Right cardiac atrium (tissue), 5 donors: ENCODE measurements around the gene GMNN. TPM values are rescaled to one million over a fixed set of nuclear protein-coding genes. Genes with fewer than 3 reads are reported as not detected.

Experiments used
- ATAC-seq, 2 donors: fragments of 200-7000 bp; cut with Tn5 transposase; one replicate each; pipeline versions ENCODE4 v1.8.0 to v1.9.1; 2020; ENCODE audit warnings: moderate library complexity in 2 of 2, mild to moderate bottlenecking in 1 of 2
- DNase-seq, 3 donors: peaks; one replicate each; pipeline ENCODE4 v3.0.0-alpha.2; 2020
- H3K27ac ChIP-seq: one replicate; pipeline ENCODE4 v1.5.1; 2013; ENCODE audit warnings: mild to moderate bottlenecking, low read length, control low read depth, moderate library complexity
- H3K27me3 ChIP-seq: one replicate; pipeline ENCODE4 v1.6.1; 2013; ENCODE audit not compliant: control insufficient read depth, insufficient read depth
- H3K4me1 ChIP-seq: one replicate; pipeline ENCODE4 v1.6.1; 2013; ENCODE audit warnings: low read length; ENCODE audit not compliant: control insufficient read depth, insufficient read depth
- H3K4me3 ChIP-seq: one replicate; pipeline ENCODE4 v1.5.1; 2013; ENCODE audit warnings: low read length, control low read depth
- H3K9me3 ChIP-seq: one replicate; pipeline ENCODE4 v1.6.1; 2013; ENCODE audit warnings: low read length; ENCODE audit not compliant: control insufficient read depth
- WGBS: extraction: QIAGEN DNeasy Blood & Tissue Kit; methylation state at CpG from one replicate; pipeline ENCODE4 v1.1.7; 2013; 5-methylcytosine and 5-hydroxymethylcytosine counted together
- intact Hi-C, 4 donors: fragments of 100-400 bp; cut with DNase I; formaldehyde crosslinking; loops; one replicate each; pipeline versions ENCODE4 v1.11.0 to v1.14.0; 2022 to 2023
- polyA plus RNA-seq: library from polyadenylated mRNA; stranded (reverse); fragments of 200-250 nt; gene quantifications from one replicate; pipeline ENCODE4 v1.2.3, GENCODE V29; 2013
- total RNA-seq, 4 donors: library from RNA; stranded (reverse); fragmentation: NEBNext Ultra II Directional; extraction: Animal tissue kit (Norgen Biotek cat#: 25700); gene quantifications; one replicate each; pipeline ENCODE4 v1.2.1, GENCODE V29; 2021
- donor health status: healthy with polysubstance abuse.
- donor health status: DM: no; HTN: yes; CAD: no.
- donor health status: DM: no; HTN: no; CAD: no.
- donor health status: DM: no; HTN: yes; CAD: no; lungs with severe emphysema.
- donor health status: DM: yes; HTN: yes; CAD: no.

The GMNN gene
- total and polyA plus RNA-seq, 5 donors: 5.6 to 8.2 (median 6.5) TPM

- H3K27ac ChIP-seq: no peak overlapping the region
- H3K4me1 ChIP-seq: no peaks in the 10 kb centered on the region
- no peaks in the 10 kb centered on the region for H3K9me3 ChIP-seq
- intact Hi-C loops: no loop called here
- WGBS: 94% methylated on average over 3 of the region's 3 CpGs
- ATAC-seq (no peak), DNase-seq (no peak)
- no peak overlapping the region for H3K4me3 ChIP-seq
- no peaks in the 10 kb centered on the region for H3K27me3 ChIP-seq
These were observed 32.8 kb downstream of the GMNN start for GRCh38 chr6:24807584-24807983.

- intact Hi-C loops: no loop called here
- Histone ChIP-seq H3K4me1 (no peaks in the 10 kb centered on the region), H3K9me3 (no peaks in the 10 kb centered on the region), H3K4me3 (no peak overlapping the region), H3K27ac (no peak overlapping the region), H3K27me3 (no peaks in the 10 kb centered on the region)
- WGBS: 87% methylated on average over 3 of the region's 3 CpGs
- no peak for ATAC-seq
- no peak for DNase-seq
These were observed 35.0 kb downstream of the GMNN start for GRCh38 chr6:24809728-24810127.

GRCh38 chr6:24818346-24818745, 43.6 kb downstream of the GMNN start:
- no peaks in the 10 kb centered on the region for H3K27me3 ChIP-seq
- H3K4me1 ChIP-seq: no peaks in the 10 kb centered on the region
- intact Hi-C loops: no loop called here
- 97% methylated on average over 2 of the region's 2 CpGs for WGBS
- no peak for DNase-seq
- no peak overlapping the region for H3K27ac ChIP-seq
- no peak for ATAC-seq
- no peak overlapping the region for H3K4me3 ChIP-seq
- H3K9me3 ChIP-seq: no peaks in the 10 kb centered on the region

- DNase-seq (no peak), ATAC-seq (no peak)
- H3K27me3 ChIP-seq: no peaks in the 10 kb centered on the region
- no peaks in the 10 kb centered on the region for H3K9me3 ChIP-seq
- H3K4me3 ChIP-seq: no peak overlapping the region
- WGBS: 95% methylated on average over 3 of the region's 3 CpGs
- H3K4me1 ChIP-seq: no peaks in the 10 kb centered on the region
- no peak overlapping the region for H3K27ac ChIP-seq
- intact Hi-C loops: no loop called here
These were observed 47.2 kb downstream of the GMNN start for GRCh38 chr6:24821860-24822444.

- Histone ChIP-seq H3K4me3 (no peak overlapping the region), H3K27me3 (no peaks in the 10 kb centered on the region), H3K4me1 (no peaks in the 10 kb centered on the region), H3K27ac (no peak overlapping the region), H3K9me3 (no peaks in the 10 kb centered on the region)
- intact Hi-C loops: no loop called here
- DNase-seq: no peak
- ATAC-seq: no peak
- 94% methylated on average over 6 of the region's 6 CpGs for WGBS
These were observed 48.0 kb downstream of the GMNN start for GRCh38 chr6:24822696-24823095.

- H3K4me3 ChIP-seq: no peak overlapping the region
- intact Hi-C loops: no loop called here
- ATAC-seq: no peak
These were observed 48.4 kb downstream of the GMNN start for GRCh38 chr6:24823185-24823584.

GRCh38 chr6:24824142-24824938, 49.6 kb downstream of the GMNN start:
- intact Hi-C loops: no loop called here
- H3K4me1 ChIP-seq: no peaks in the 10 kb centered on the region
- ATAC-seq (no peak), DNase-seq (no peak)
- no peaks in the 10 kb centered on the region for H3K27me3 ChIP-seq
- H3K9me3 ChIP-seq: no peaks in the 10 kb centered on the region
- H3K27ac ChIP-seq: no peak overlapping the region
- WGBS: 84% methylated on average over 6 of the region's 6 CpGs
- H3K4me3 ChIP-seq: no peak overlapping the region

More at GRCh38 chr6:24823185-24823584, 48.4 kb downstream of the GMNN start:
- Histone ChIP-seq H3K9me3 (no peaks in the 10 kb centered on the region), H3K27ac (no peak overlapping the region), H3K27me3 (no peaks in the 10 kb centered on the region), H3K4me1 (no peaks in the 10 kb centered on the region)
- WGBS: 81% methylated on average over 2 of the region's 2 CpGs
- no peak for DNase-seq

- H3K4me3 ChIP-seq: no peak overlapping the region
- ATAC-seq (no peak), DNase-seq (no peak)
- intact Hi-C loops: no loop called here
- no peaks in the 10 kb centered on the region for H3K27me3 ChIP-seq
- H3K4me1 ChIP-seq: no peaks in the 10 kb centered on the region
- WGBS: 59% methylated on average over 2 of the region's 2 CpGs
- H3K9me3 ChIP-seq: no peaks in the 10 kb centered on the region
- H3K27ac ChIP-seq: no peak overlapping the region
These were observed 50.4 kb downstream of the GMNN start for GRCh38 chr6:24825130-24825630.

GRCh38 chr6:24827162-24827561, 52.4 kb downstream of the GMNN start:
- intact Hi-C loops: no loop called here
- WGBS: 84% methylated on average over 3 of the region's 3 CpGs
- DNase-seq (no peak), ATAC-seq (no peak)
- Histone ChIP-seq H3K27me3 (no peaks in the 10 kb centered on the region), H3K27ac (no peak overlapping the region), H3K4me1 (no peaks in the 10 kb centered on the region), H3K4me3 (no peak overlapping the region), H3K9me3 (no peaks in the 10 kb centered on the region)

GRCh38 chr6:24827970-24828369, 53.2 kb downstream of the GMNN start:
- no peak for ATAC-seq
- H3K27me3 ChIP-seq: no peaks in the 10 kb centered on the region

GRCh38 chr6:24829657-24830056, 54.9 kb downstream of the GMNN start:
- Histone ChIP-seq H3K9me3 (no peaks in the 10 kb centered on the region), H3K27me3 (no peaks in the 10 kb centered on the region), H3K27ac (no peak overlapping the region), H3K4me1 (no peaks in the 10 kb centered on the region), H3K4me3 (no peak overlapping the region)
- no peak for DNase-seq
- WGBS: 88% methylated on average over 3 of the region's 3 CpGs
- intact Hi-C loops: no loop called here
- no peak for ATAC-seq

More at GRCh38 chr6:24827970-24828369, 53.2 kb downstream of the GMNN start:
- no peak for DNase-seq
- Histone ChIP-seq H3K4me1 (no peaks in the 10 kb centered on the region), H3K9me3 (no peaks in the 10 kb centered on the region), H3K4me3 (no peak overlapping the region), H3K27ac (no peak overlapping the region)
- intact Hi-C loops: no loop called here
- 84% methylated on average over 8 of the region's 8 CpGs for WGBS
